Breast epithelium (tissue), 3 donors: ENCODE measurements around the gene USP1.

Source experiments
- POLR2A ChIP-seq: fragments of 450-650 bp; IDR thresholded peaks from one replicate; pipeline ENCODE4 v1.6.1; 2016; ENCODE audit warnings: antibody characterized with exemption, mild to moderate bottlenecking, moderate library complexity
- TF ChIP-seq, protein P1 (sequence below), 3 donors: fragments of 450-650 bp; IDR thresholded peaks; one replicate each; pipeline ENCODE4 v1.5.1; 2016 to 2017; ENCODE audit warnings: antibody characterized with exemption in 3 of 3, mild to moderate bottlenecking in 3 of 3, moderate library complexity in 3 of 3

DNA sequence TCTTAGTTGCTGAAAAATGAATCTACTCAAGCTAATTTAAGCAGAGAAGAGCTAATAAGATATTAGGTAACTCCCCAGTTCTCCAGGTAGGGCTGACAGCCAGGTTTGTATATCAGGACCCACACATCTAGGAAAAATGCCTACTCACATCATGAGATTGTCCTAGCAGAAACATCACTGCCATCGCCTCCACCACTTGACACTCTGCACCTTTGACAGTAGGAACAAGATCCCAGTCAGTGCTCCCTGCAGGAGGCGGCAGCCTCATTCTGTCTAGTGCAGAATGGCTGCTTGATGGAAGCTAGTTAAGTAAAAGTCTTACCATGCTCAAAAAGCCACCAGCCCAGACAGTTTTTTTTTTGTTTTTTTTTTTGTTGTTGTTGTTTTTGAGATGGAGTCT, 31.6 kb upstream of the USP1 start:
- TF ChIP-seq, protein P1, sequence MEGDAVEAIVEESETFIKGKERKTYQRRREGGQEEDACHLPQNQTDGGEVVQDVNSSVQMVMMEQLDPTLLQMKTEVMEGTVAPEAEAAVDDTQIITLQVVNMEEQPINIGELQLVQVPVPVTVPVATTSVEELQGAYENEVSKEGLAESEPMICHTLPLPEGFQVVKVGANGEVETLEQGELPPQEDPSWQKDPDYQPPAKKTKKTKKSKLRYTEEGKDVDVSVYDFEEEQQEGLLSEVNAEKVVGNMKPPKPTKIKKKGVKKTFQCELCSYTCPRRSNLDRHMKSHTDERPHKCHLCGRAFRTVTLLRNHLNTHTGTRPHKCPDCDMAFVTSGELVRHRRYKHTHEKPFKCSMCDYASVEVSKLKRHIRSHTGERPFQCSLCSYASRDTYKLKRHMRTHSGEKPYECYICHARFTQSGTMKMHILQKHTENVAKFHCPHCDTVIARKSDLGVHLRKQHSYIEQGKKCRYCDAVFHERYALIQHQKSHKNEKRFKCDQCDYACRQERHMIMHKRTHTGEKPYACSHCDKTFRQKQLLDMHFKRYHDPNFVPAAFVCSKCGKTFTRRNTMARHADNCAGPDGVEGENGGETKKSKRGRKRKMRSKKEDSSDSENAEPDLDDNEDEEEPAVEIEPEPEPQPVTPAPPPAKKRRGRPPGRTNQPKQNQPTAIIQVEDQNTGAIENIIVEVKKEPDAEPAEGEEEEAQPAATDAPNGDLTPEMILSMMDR (IDR thresholded peaks at IDR 0.05): no peak
- no peak for TF ChIP-seq POLR2A
